RWPE1 (cell line): ENCODE data around the gene THYN1.
A peak's percentile ranks its signal among the peaks of the same experiment; 100 is the strongest.

Experiments
- CTCF ChIA-PET: fragments of 350-600 bp; sonication (Branson Sonifier 250); formaldehyde crosslinking; extraction: SDS; loops from one replicate; lab custom pipeline; 2021; lab: Yijun Ruan, JAX
- POLR2A ChIA-PET: fragments of 400-600 bp; formaldehyde crosslinking; extraction: SDS; loops from one replicate; lab custom pipeline; 2020; ENCODE audit warnings: antibody characterized with exemption; ENCODE audit not compliant: low non-redundant PET; lab: Yijun Ruan, JAX
- DNase-seq: peaks from one replicate; pipeline ENCODE4 v3.0.0; 2012; ENCODE audit warnings: low spot score
- H3K27ac ChIP-seq: fragments of 450-650 bp; 2 replicates; pipeline ENCODE4 v1.5.1; 2017
- TF ChIP-seq, protein P1 (sequence below): fragments of 450-650 bp; conservative IDR thresholded peaks from 2 replicates; pipeline ENCODE4 v1.5.1; 2017; ENCODE audit warnings: low read depth, mild to moderate bottlenecking

THYN1 gene

GRCh38 chr11:134253188-134253993, at the start of gene THYN1, which contains the start of gene ACAD8:
Gene THYN1 (minus strand): TSS chr11:134253352. CDS start chr11:134252882, 470 bp downstream.
Gene ACAD8 (plus strand): TSS chr11:134253568. CDS start chr11:134253601, 33 bp downstream.
- POLR2A ChIA-PET = no interaction called here
- DNase-seq = peak; percentile 98
- CTCF ChIA-PET = interaction anchor here (0.7 kb wide), 1 partner anchor 10 kb away, joined by 4 read pairs; no protein-coding TSS in a partner anchor
- TF ChIP-seq, protein P1, sequence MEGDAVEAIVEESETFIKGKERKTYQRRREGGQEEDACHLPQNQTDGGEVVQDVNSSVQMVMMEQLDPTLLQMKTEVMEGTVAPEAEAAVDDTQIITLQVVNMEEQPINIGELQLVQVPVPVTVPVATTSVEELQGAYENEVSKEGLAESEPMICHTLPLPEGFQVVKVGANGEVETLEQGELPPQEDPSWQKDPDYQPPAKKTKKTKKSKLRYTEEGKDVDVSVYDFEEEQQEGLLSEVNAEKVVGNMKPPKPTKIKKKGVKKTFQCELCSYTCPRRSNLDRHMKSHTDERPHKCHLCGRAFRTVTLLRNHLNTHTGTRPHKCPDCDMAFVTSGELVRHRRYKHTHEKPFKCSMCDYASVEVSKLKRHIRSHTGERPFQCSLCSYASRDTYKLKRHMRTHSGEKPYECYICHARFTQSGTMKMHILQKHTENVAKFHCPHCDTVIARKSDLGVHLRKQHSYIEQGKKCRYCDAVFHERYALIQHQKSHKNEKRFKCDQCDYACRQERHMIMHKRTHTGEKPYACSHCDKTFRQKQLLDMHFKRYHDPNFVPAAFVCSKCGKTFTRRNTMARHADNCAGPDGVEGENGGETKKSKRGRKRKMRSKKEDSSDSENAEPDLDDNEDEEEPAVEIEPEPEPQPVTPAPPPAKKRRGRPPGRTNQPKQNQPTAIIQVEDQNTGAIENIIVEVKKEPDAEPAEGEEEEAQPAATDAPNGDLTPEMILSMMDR = no peak
- peak within 1 kb of the TSS; percentile 67 for H3K27ac ChIP-seq

DNA sequence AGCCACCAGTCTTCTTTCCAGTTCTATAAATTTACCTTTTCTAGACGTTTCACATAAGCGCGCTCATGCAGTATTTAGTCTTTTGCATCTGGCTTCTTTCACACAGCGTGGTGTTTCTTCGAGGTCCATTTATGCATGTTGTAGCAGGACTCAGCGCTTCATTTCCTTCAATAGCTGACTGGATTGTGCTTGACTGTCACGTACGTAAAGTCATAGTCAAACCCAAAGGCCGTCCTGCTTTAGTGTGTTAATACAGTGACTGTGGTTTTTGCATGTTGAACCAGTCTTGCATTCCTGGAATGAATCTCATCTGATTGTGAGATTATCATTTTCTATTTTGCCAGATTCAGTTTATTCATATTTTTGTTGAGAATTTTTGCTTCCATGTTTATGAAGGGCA, 41.5 kb upstream of the THYN1 start:
- POLR2A ChIA-PET = no interaction called here

GRCh38 chr11:134293119-134294113, 40.3 kb upstream of the THYN1 start:
- no peak overlapping the region for H3K27ac ChIP-seq
- TF ChIP-seq, protein P1 = no peak
- no peak for DNase-seq
- CTCF ChIA-PET = interaction anchor here (0.7 kb wide), 1 partner anchor 20 kb away, joined by 3 read pairs; no protein-coding TSS in a partner anchor
- POLR2A ChIA-PET = no interaction called here

More for the DNA sequence above, 41.5 kb upstream of the THYN1 start:
- TF ChIP-seq, protein P1 = no peak
- no peak for DNase-seq
- CTCF ChIA-PET = no interaction called here
- no peak overlapping the region for H3K27ac ChIP-seq

- no peak for DNase-seq
- TF ChIP-seq, protein P1 = no peak
- no peak overlapping the region for H3K27ac ChIP-seq
- ChIA-PET POLR2A (no interaction called here), CTCF (no interaction called here)
These were observed 39.5 kb upstream of the THYN1 start for GRCh38 chr11:134292661-134293060.

DNA sequence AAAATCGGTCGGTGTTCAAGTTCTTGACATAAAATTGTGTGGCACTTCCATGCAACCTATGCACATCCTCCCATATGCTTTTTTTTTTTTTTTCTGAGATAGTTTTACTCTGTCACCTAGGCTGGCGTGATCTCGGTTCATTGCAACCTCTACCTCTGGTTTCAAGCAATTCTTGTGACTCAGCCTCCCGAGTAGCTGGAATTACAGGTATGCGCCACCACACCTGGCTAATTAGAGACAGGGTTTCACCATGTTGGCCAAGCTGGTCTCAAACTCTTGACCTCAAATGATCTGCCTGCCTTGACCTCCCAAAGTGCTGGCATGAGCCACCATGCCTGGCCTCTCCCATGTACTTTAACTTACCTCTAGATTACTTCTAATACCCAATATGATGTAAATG, 38.0 kb upstream of the THYN1 start:
- POLR2A ChIA-PET = no interaction called here

DNA sequence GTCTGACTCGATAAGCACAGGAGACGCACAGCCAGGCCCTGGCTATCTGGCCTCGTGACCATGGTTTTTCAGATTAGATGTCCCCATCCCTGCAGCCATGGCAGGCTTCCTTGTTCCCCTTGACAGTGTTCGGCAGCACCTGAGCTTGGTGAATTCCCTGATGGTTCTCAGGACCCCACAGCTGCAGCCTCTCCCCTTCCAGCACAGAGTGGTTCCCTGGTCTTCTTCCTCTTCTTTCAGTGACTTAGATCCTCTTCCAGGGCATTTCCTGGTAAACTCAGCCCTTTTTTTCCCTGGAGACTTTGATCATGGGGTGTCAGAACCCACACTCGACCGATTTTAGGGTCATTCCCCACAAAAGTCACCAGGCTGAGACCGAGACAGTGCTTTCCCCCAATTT, 37.5 kb upstream of the THYN1 start:
- ChIA-PET POLR2A (no interaction called here), CTCF (no interaction called here)
- TF ChIP-seq, protein P1 = no peak

More for the DNA sequence above, 38.0 kb upstream of the THYN1 start:
- CTCF ChIA-PET = no interaction called here
- no peak overlapping the region for H3K27ac ChIP-seq
- no peak for DNase-seq
- TF ChIP-seq, protein P1 = no peak

More for the DNA sequence above, 37.5 kb upstream of the THYN1 start:
- no peak overlapping the region for H3K27ac ChIP-seq
- no peak for DNase-seq
